Parathyroid adenoma (tissue), 2 donors: ENCODE measurements around the gene CALML3.

ENCODE experiments used
- H2AFZ ChIP-seq: fragments of 300-600 bp; sonication (generic); one replicate; pipeline ENCODE4 v1.7.0; 2017; ENCODE audit warnings: antibody characterized with exemption, mild to moderate bottlenecking
- H3K27ac ChIP-seq: fragments of 300-600 bp; sonication (generic); one replicate; pipeline ENCODE4 v1.7.0; 2017
- H3K27me3 ChIP-seq: fragments of 300-600 bp; sonication (generic); one replicate; pipeline ENCODE4 v1.7.0; 2017; ENCODE audit warnings: low read length; ENCODE audit not compliant: control insufficient read depth, insufficient read depth
- H3K36me3 ChIP-seq: fragments of 300-600 bp; sonication (generic); one replicate; pipeline ENCODE4 v1.7.0; 2017; ENCODE audit warnings: low read length; ENCODE audit not compliant: control insufficient read depth, insufficient read depth
- H3K4me1 ChIP-seq: fragments of 300-600 bp; sonication (generic); one replicate; pipeline ENCODE4 v1.7.0; 2017; ENCODE audit warnings: control low read depth
- H3K4me2 ChIP-seq: fragments of 300-600 bp; sonication (generic); one replicate; pipeline ENCODE4 v1.7.0; 2017; ENCODE audit warnings: low read length
- H3K4me3 ChIP-seq: fragments of 300-600 bp; sonication (generic); one replicate; pipeline ENCODE4 v1.7.0; 2017; ENCODE audit warnings: low read depth, low read length
- H3K79me2 ChIP-seq: fragments of 300-600 bp; sonication (generic); one replicate; pipeline ENCODE4 v1.7.0; 2017; ENCODE audit warnings: control low read depth
- H3K9ac ChIP-seq: fragments of 300-600 bp; sonication (generic); one replicate; pipeline ENCODE4 v1.7.0; 2017; ENCODE audit warnings: mild to moderate bottlenecking
- H3K9me3 ChIP-seq: fragments of 300-600 bp; sonication (generic); one replicate; pipeline ENCODE4 v1.7.0; 2017; ENCODE audit warnings: low read length; ENCODE audit not compliant: control insufficient read depth
- TF ChIP-seq, protein P1 (sequence below): fragments of 300-600 bp; sonication (generic); IDR thresholded peaks from one replicate; pipeline ENCODE4 v1.7.0; 2017; ENCODE audit warnings: antibody characterized with exemption, mild to moderate bottlenecking
- donor health status: primary hyperparathyroidism.

CALML3 gene

DNA sequence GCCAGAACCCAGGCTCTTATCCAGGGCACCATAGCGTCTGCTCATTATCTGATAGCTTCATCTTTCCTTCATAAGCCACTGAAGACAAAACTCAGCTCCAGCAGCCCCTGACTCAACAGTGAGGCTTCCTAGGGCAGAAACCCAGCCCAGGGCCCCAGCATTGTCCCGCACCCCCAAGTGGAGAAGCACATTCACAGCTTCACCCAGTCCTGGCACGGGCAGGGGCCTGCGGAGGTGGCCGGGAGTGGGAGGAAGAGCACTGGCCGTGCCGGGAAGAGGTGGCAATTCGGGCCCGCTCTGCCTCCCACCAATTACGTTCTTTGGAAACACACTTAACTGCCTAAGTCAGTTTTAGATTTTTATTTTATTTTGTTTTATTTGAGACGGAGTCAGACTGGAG, 15.1 kb upstream of the CALML3 start:
- TF ChIP-seq, protein P1, sequence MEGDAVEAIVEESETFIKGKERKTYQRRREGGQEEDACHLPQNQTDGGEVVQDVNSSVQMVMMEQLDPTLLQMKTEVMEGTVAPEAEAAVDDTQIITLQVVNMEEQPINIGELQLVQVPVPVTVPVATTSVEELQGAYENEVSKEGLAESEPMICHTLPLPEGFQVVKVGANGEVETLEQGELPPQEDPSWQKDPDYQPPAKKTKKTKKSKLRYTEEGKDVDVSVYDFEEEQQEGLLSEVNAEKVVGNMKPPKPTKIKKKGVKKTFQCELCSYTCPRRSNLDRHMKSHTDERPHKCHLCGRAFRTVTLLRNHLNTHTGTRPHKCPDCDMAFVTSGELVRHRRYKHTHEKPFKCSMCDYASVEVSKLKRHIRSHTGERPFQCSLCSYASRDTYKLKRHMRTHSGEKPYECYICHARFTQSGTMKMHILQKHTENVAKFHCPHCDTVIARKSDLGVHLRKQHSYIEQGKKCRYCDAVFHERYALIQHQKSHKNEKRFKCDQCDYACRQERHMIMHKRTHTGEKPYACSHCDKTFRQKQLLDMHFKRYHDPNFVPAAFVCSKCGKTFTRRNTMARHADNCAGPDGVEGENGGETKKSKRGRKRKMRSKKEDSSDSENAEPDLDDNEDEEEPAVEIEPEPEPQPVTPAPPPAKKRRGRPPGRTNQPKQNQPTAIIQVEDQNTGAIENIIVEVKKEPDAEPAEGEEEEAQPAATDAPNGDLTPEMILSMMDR: no peak
- no peak overlapping the region for H3K9ac ChIP-seq

DNA sequence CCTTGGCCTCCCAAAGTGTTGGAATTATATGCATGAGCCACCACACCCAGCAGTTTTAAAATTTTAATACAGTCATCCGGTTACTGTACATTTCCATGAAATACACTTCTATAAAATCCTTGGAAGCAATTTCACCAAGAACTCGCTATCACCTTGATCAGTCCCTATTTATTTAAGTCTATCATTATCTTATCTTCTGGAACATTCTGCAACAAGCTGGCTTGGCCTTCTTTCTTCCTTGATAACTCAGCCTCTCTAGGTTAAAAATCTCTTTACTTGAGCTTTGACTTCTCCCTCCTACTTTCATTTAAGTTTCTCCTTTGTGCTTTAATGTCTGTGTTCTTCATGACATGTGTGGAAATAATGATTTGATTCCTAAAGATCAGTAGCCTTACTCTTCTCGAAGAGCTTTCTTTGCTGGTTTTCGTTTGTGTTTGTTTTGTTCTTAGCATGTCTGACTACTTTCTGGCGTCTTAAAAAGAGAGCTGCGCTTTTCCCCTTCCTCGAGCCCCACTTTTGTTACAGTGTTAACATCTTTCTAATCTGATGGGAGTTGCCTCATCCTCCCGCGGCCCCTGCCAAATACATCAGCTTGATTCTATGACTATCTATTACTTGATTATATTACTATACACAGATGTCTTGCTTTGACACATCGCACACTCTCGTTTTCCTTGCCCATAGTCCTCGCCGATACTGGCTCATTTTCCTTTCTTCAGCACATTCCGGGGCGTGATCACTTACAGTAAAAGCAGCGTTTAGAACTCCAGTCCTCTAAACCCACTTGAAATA, 14.3 kb upstream of the CALML3 start:
- Histone ChIP-seq H3K4me3 (no peak overlapping the region), H3K79me2 (no peaks in the 10 kb centered on the region), H3K36me3 (no peaks in the 10 kb centered on the region), H3K4me2 (no peak overlapping the region), H3K9ac (no peak overlapping the region), H3K27ac (no peak overlapping the region), H3K27me3 (no peaks in the 10 kb centered on the region), H3K4me1 (no peaks in the 10 kb centered on the region), H2AFZ (no peak overlapping the region), H3K9me3 (no peaks in the 10 kb centered on the region)
- TF ChIP-seq, protein P1: no peak

More for the DNA sequence above, 15.1 kb upstream of the CALML3 start:
- Histone ChIP-seq H3K4me3 (no peak overlapping the region), H3K27ac (no peak overlapping the region), H3K27me3 (no peaks in the 10 kb centered on the region), H2AFZ (no peak overlapping the region), H3K4me2 (no peak overlapping the region), H3K4me1 (no peaks in the 10 kb centered on the region), H3K79me2 (no peaks in the 10 kb centered on the region), H3K36me3 (no peaks in the 10 kb centered on the region), H3K9me3 (no peaks in the 10 kb centered on the region)

DNA sequence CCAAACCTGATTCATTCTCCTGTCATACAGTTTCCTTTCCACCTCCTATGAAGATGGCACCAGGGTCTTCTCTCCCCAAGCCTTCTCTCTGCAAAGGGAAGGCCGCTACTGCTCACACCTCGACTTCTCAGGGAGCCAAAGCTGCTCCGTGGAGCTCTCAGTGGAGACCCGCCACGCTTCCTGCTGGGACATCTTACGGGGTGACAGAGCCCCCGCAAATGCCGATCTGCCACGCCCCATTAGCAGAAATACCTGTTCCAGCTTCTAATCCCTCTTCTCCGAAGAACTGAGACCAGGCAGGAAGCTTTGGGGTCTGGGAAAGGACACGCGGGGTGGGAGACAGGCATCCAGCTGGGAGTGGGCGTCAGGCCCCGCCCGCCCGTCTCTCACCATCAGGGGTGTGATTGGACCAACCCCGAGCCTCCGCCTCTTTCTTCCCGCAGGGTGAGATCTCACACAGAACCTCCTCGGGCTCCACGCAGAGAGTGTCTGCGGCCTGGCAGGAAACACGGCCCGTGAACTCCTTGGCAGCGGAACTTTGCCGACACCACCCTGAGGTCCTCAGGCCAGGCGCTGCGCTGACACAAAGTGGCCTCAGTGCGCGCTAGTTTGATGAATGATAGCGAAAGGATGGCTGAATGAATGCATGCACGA, 13.4 kb upstream of the CALML3 start:
- Histone ChIP-seq H3K4me3 (no peak overlapping the region), H3K27ac (no peak overlapping the region), H3K27me3 (no peaks in the 10 kb centered on the region), H3K79me2 (no peaks in the 10 kb centered on the region), H3K4me2 (no peak overlapping the region), H3K4me1 (no peaks in the 10 kb centered on the region), H3K36me3 (no peaks in the 10 kb centered on the region), H2AFZ (no peak overlapping the region), H3K9ac (no peak overlapping the region), H3K9me3 (no peaks in the 10 kb centered on the region)
- TF ChIP-seq, protein P1: no peak

DNA sequence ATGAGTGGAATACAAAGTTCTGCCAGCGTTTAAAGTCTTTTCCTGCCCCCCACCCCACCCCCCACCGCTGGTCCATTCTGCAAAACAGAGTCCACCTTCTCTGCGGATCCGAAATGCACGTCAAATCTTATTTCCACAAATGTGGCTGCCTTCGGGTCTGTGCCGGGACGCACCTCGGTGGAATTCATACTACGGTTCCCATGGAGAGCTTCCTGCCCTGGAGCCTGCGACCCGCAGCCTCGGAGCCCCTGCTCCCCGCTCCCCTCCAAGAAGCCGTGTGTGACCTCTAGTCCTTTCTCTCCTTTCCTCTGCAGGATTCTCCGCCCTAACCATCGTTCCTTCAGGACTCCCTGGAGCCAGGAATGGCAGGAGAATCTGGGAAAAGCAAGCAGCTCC, 12.9 kb upstream of the CALML3 start:
- H3K27ac ChIP-seq: no peak overlapping the region
- TF ChIP-seq, protein P1: no peak

More for the DNA sequence above, 12.9 kb upstream of the CALML3 start:
- Histone ChIP-seq H3K79me2 (no peaks in the 10 kb centered on the region), H3K4me1 (no peaks in the 10 kb centered on the region), H3K4me3 (no peak overlapping the region), H3K36me3 (no peaks in the 10 kb centered on the region), H2AFZ (no peak overlapping the region), H3K27me3 (no peaks in the 10 kb centered on the region), H3K9me3 (no peaks in the 10 kb centered on the region), H3K4me2 (no peak overlapping the region), H3K9ac (no peak overlapping the region)
